ENCODE measurements around the gene ENAH.

ENAH gene

GRCh38 chr1:225451340-225451739 lies 201.6 kb downstream of the ENAH start:
- no peaks in the 10 kb centered on the region for H3K9me3 ChIP-seq (ENCODE audit: insufficient read depth, low read length)
- no peaks in the 10 kb centered on the region for H3K79me2 ChIP-seq (ENCODE audit: insufficient read depth, low read length)
- no peaks in the 10 kb centered on the region for H3K27me3 ChIP-seq (ENCODE audit: low read length)
- no peak overlapping the region for H3K27ac ChIP-seq (ENCODE audit: low read depth, low read length)
- no peaks in the 10 kb centered on the region for H3K9me2 ChIP-seq (replicated peaks; ENCODE audit: insufficient read depth, low read length)
- H3F3A ChIP-seq (ENCODE audit: insufficient read depth): no peaks in the 10 kb centered on the region
- no peak overlapping the region for H3K4me2 ChIP-seq (ENCODE audit: low read depth, low read length, poor library complexity, severe bottlenecking)
- TF ChIP-seq EZH2phosphoT487 (conservative IDR thresholded peaks at IDR 0.05; ENCODE audit: low read length): no peak
- no peak for TF ChIP-seq CTCF (IDR thresholded peaks at IDR 0.05; ENCODE audit: insufficient read depth, low read length, poor library complexity, severe bottlenecking)
- H3K36me3 ChIP-seq (ENCODE audit: low read length): no peaks in the 10 kb centered on the region
- no peak overlapping the region for H2AFZ ChIP-seq (ENCODE audit: low read depth, low read length, severe bottlenecking)
- no peak overlapping the region for H3K4me3 ChIP-seq (ENCODE audit: insufficient read depth, low read length, poor library complexity, severe bottlenecking)
- H4K20me1 ChIP-seq (ENCODE audit: low read depth, low read length): no peaks in the 10 kb centered on the region
- H3K9ac ChIP-seq (ENCODE audit: low read length): no peak overlapping the region

GRCh38 chr1:225450491-225451191 lies 202.3 kb downstream of the ENAH start:
- H3K36me3 ChIP-seq (ENCODE audit: low read length): no peaks in the 10 kb centered on the region
- H3K27ac ChIP-seq (ENCODE audit: low read depth, low read length): no peak overlapping the region
- no peak overlapping the region for H2AFZ ChIP-seq (ENCODE audit: low read depth, low read length, severe bottlenecking)
- no peak overlapping the region for H3K9ac ChIP-seq (ENCODE audit: low read length)
- TF ChIP-seq CTCF (IDR thresholded peaks at IDR 0.05; ENCODE audit: insufficient read depth, low read length, poor library complexity, severe bottlenecking): no peak
- TF ChIP-seq EZH2phosphoT487 (conservative IDR thresholded peaks at IDR 0.05; ENCODE audit: low read length): no peak
- no peaks in the 10 kb centered on the region for H3K27me3 ChIP-seq (ENCODE audit: low read length)
- H3K4me2 ChIP-seq (ENCODE audit: low read depth, low read length, poor library complexity, severe bottlenecking): no peak overlapping the region
- H3K79me2 ChIP-seq (ENCODE audit: insufficient read depth, low read length): no peaks in the 10 kb centered on the region
- H3F3A ChIP-seq (ENCODE audit: insufficient read depth): no peaks in the 10 kb centered on the region
- no peak overlapping the region for H3K4me3 ChIP-seq (ENCODE audit: insufficient read depth, low read length, poor library complexity, severe bottlenecking)
- H4K20me1 ChIP-seq (ENCODE audit: low read depth, low read length): no peaks in the 10 kb centered on the region
- H3K9me3 ChIP-seq (ENCODE audit: insufficient read depth, low read length): no peaks in the 10 kb centered on the region
- H3K9me2 ChIP-seq (replicated peaks; ENCODE audit: insufficient read depth, low read length): no peaks in the 10 kb centered on the region

GRCh38 chr1:225449774-225450173 lies 203.1 kb downstream of the ENAH start:
- H3K9me3 ChIP-seq (ENCODE audit: insufficient read depth, low read length): no peaks in the 10 kb centered on the region
- H3K4me2 ChIP-seq (ENCODE audit: low read depth, low read length, poor library complexity, severe bottlenecking): no peak overlapping the region
- H3K36me3 ChIP-seq (ENCODE audit: low read length): no peaks in the 10 kb centered on the region
- no peaks in the 10 kb centered on the region for H3K79me2 ChIP-seq (ENCODE audit: insufficient read depth, low read length)
- H3K4me3 ChIP-seq (ENCODE audit: insufficient read depth, low read length, poor library complexity, severe bottlenecking): no peak overlapping the region
- H4K20me1 ChIP-seq (ENCODE audit: low read depth, low read length): no peaks in the 10 kb centered on the region
- TF ChIP-seq EZH2phosphoT487 (conservative IDR thresholded peaks at IDR 0.05; ENCODE audit: low read length): no peak
- no peak for TF ChIP-seq CTCF (IDR thresholded peaks at IDR 0.05; ENCODE audit: insufficient read depth, low read length, poor library complexity, severe bottlenecking)
- no peak overlapping the region for H2AFZ ChIP-seq (ENCODE audit: low read depth, low read length, severe bottlenecking)
- no peak overlapping the region for H3K9ac ChIP-seq (ENCODE audit: low read length)
- no peak overlapping the region for H3K27ac ChIP-seq (ENCODE audit: low read depth, low read length)
- H3K27me3 ChIP-seq (ENCODE audit: low read length): no peaks in the 10 kb centered on the region
- no peaks in the 10 kb centered on the region for H3F3A ChIP-seq (ENCODE audit: insufficient read depth)
- H3K9me2 ChIP-seq (replicated peaks; ENCODE audit: insufficient read depth, low read length): no peaks in the 10 kb centered on the region
